GM18499 (cell line): Measurements from ENCODE around the gene RASD2.

ENCODE experiments used
- ATAC-seq: cut with Tn5 transposase; IDR thresholded peaks from one replicate; pipeline ENCODE4 v1.9.1; 2021; ENCODE audit warnings: moderate number of reproducible peaks; ENCODE audit not compliant: insufficient read depth, unreplicated experiment

Gene RASD2

GRCh38 chr22:35517769-35518530 lies 22.7 kb upstream of the RASD2 start:
- ATAC-seq, result no peak

GRCh38 chr22:35518811-35519210 lies 21.8 kb upstream of the RASD2 start:
- ATAC-seq, result no peak

- ATAC-seq, result no peak
Observed at GRCh38 chr22:35519306-35520000, 21.2 kb upstream of the RASD2 start.

- ATAC-seq, result no peak
Observed at GRCh38 chr22:35521358-35522224, 19.0 kb upstream of the RASD2 start.

- no peak for ATAC-seq
Observed at GRCh38 chr22:35522225-35523149, 18.1 kb upstream of the RASD2 start.

GRCh38 chr22:35523167-35523947 lies 17.3 kb upstream of the RASD2 start:
- no peak for ATAC-seq

- no peak for ATAC-seq
Observed at GRCh38 chr22:35524966-35525686, 15.5 kb upstream of the RASD2 start.

GRCh38 chr22:35525687-35526332 lies 14.8 kb upstream of the RASD2 start:
- ATAC-seq, result no peak

- ATAC-seq, result no peak
Observed at GRCh38 chr22:35526333-35526979, 14.2 kb upstream of the RASD2 start.

GRCh38 chr22:35528927-35529326 lies 11.7 kb upstream of the RASD2 start:
- no peak for ATAC-seq

- no peak for ATAC-seq
Observed at GRCh38 chr22:35530700-35531099, 9.9 kb upstream of the RASD2 start.

GRCh38 chr22:35531202-35531601 lies 9.4 kb upstream of the RASD2 start:
- ATAC-seq, result no peak

- ATAC-seq, result no peak
Observed at GRCh38 chr22:35531676-35532075, 9.0 kb upstream of the RASD2 start.

- no peak for ATAC-seq
Observed at GRCh38 chr22:35533365-35534029, 7.1 kb upstream of the RASD2 start.

- ATAC-seq, result no peak
Observed at GRCh38 chr22:35534091-35534490, 6.5 kb upstream of the RASD2 start.

- no peak for ATAC-seq
Observed at GRCh38 chr22:35537232-35537631, 3.4 kb upstream of the RASD2 start.

GRCh38 chr22:35538801-35539321 lies 1.8 kb upstream of the RASD2 start:
- ATAC-seq, result no peak
